ENCODE results near the gene ARRDC1.
A peak's percentile ranks its signal among the peaks of the same experiment; 100 is the strongest.

The ARRDC1 gene

DNA sequence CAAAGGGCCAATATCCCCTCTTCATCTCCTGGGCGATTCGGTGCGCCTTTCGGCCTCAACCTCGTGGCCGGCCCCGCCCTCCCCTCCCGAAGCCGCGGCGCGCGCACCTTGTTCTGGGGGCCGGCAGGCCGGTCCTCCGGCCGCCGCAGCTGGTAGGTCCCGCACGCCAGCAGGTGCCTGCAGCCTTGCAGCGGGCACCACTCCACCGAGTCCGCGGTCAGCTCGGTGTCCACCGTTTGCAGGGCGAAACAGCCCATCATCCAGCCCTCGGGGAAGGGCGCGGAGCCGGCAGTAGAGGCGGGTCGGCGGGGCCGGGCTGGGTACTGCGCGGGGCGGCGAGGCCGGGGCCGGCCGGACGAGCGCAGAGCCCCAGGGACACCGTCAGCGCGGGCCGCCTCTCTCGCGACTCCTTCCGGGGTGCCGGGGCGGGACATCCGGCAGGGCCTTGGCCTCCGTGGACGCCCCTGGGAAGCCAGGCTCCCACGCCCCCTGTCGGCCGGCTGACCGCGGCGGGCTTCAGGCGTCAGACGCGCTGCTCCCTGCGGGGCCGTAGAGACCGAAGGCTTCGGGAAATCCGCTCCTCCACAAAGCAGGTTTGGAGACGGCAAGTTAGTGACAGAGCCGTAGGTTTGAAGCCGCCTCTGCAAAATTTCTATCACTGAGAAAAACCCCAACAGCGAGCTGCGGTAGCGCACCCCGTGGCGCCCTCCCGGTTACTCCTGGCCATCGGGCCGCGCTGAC is 26.8 kb upstream of the ARRDC1 start, which contains the start of gene DPH7:
Gene DPH7 (minus strand): TSS at position 408 of the 741 bp plus-strand sequence. CDS start 148 bp downstream, at position 260.
- peak; percentile 99 for DNase-seq
- H3K4me3 ChIP-seq (ENCODE audit: low read depth, low read length), result peak within 1 kb of the TSS; percentile 89
- H3K4me1 ChIP-seq, result no peaks in the 10 kb centered on the region; the same call in 1 of the 2 replicates
- TF ChIP-seq, protein P1, sequence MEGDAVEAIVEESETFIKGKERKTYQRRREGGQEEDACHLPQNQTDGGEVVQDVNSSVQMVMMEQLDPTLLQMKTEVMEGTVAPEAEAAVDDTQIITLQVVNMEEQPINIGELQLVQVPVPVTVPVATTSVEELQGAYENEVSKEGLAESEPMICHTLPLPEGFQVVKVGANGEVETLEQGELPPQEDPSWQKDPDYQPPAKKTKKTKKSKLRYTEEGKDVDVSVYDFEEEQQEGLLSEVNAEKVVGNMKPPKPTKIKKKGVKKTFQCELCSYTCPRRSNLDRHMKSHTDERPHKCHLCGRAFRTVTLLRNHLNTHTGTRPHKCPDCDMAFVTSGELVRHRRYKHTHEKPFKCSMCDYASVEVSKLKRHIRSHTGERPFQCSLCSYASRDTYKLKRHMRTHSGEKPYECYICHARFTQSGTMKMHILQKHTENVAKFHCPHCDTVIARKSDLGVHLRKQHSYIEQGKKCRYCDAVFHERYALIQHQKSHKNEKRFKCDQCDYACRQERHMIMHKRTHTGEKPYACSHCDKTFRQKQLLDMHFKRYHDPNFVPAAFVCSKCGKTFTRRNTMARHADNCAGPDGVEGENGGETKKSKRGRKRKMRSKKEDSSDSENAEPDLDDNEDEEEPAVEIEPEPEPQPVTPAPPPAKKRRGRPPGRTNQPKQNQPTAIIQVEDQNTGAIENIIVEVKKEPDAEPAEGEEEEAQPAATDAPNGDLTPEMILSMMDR (IDR thresholded peaks at IDR 0.05; ENCODE audit: low read depth, low read length), result peak; percentile 83
- H3K36me3 ChIP-seq, result peaks cover 51% of the 10 kb centered on the region
- no peaks in the 10 kb centered on the region for H3K9me3 ChIP-seq
- H3K27me3 ChIP-seq, result no peaks in the 10 kb centered on the region

DNA sequence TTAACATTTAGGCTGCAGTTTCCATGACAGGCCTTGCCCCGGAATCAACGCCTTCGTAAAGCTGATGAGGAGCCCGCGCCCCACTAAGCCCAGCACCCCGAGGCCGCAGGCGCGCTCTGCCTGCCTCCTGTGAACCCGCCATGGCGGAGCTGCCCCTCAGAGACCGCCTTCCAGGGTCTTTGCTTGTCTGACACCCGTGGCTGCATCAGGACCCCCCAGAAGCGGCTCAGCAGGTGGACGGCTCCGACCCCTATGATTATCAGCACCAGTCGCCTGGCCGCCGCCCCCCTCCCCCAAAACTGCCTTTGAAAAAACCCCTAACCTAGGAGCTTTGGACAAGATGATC is 26.3 kb upstream of the ARRDC1 start:
- TF ChIP-seq, protein P1 (IDR thresholded peaks at IDR 0.05; ENCODE audit: low read depth, low read length), result no peak
- H3K4me3 ChIP-seq (ENCODE audit: low read depth, low read length), result peak overlapping the region; percentile 89
- H3K27me3 ChIP-seq, result no peaks in the 10 kb centered on the region
- no peaks in the 10 kb centered on the region for H3K9me3 ChIP-seq
- no peaks in the 10 kb centered on the region; the same call in 1 of the 2 replicates for H3K4me1 ChIP-seq
- no peak for DNase-seq
- H3K36me3 ChIP-seq, result peaks cover 49% of the 10 kb centered on the region

DNA sequence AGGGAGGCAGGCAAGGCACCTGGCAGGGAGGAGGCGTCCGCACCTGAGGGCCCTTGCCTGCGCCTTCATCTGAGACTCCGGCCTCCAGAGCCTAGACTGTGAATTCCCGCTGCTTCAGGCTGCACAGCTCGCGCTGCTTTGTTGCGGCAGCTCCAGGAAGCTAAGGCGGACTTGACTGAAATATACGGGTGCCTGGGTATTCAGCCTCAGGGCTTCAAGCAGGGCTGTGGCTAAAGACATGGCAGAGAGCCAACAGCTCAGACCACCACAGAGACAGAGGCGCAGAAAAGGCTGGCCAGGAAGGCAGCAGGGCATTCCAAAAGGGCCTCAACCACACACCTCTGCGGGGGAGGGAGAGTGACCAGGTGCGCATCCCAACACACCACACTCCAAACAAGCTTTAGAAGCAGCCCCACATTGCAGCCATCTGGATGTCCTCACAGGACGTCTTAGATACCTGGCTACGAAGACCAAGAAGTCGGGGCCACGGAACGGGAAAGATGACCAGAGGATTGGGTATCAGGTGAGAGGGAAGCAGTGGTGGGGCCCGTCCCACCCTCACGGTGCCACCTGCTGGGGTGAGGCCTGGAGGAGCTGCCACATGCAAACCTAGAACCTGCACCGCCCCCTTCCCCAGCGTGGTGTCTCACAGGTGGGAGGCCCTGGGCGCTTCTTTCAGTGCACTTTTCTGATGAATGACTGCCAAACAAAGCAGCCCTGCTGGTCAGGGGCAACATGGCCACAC is 25.1 kb upstream of the ARRDC1 start:
- Histone ChIP-seq H3K4me1 (no peaks in the 10 kb centered on the region; the same call in 1 of the 2 replicates), H3K4me3 (ENCODE audit: low read depth, low read length) (no peak overlapping the region), H3K27me3 (no peaks in the 10 kb centered on the region), H3K9me3 (no peaks in the 10 kb centered on the region), H3K36me3 (peaks cover 46% of the 10 kb centered on the region)
- DNase-seq, result peak; percentile 47
- TF ChIP-seq, protein P1 (IDR thresholded peaks at IDR 0.05; ENCODE audit: low read depth, low read length), result no peak

DNA sequence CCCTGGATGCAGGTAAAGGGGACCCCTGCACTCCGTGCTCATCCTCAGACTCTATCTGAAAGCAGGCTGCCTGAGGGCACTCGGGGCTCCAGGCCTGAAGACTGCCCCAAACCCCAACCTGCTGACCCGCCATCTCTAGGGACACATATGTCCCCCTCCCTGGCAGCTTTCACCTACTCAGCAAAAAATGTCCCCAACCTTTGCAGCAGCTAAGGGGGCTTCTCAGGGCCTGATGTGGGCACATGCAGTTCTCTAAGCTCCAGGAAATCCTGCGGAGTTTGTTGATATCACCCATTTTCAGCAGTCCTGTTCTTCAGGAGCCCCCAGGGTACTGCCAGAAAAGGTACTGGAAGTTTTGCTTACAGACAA is 24.5 kb upstream of the ARRDC1 start:
- H3K9me3 ChIP-seq, result no peaks in the 10 kb centered on the region
- no peak overlapping the region for H3K4me3 ChIP-seq (ENCODE audit: low read depth, low read length)
- TF ChIP-seq, protein P1 (IDR thresholded peaks at IDR 0.05; ENCODE audit: low read depth, low read length), result no peak
- no peaks in the 10 kb centered on the region; the same call in 1 of the 2 replicates for H3K4me1 ChIP-seq
- H3K27me3 ChIP-seq, result no peaks in the 10 kb centered on the region
- no peak for DNase-seq
- H3K36me3 ChIP-seq, result peaks cover 45% of the 10 kb centered on the region

DNA sequence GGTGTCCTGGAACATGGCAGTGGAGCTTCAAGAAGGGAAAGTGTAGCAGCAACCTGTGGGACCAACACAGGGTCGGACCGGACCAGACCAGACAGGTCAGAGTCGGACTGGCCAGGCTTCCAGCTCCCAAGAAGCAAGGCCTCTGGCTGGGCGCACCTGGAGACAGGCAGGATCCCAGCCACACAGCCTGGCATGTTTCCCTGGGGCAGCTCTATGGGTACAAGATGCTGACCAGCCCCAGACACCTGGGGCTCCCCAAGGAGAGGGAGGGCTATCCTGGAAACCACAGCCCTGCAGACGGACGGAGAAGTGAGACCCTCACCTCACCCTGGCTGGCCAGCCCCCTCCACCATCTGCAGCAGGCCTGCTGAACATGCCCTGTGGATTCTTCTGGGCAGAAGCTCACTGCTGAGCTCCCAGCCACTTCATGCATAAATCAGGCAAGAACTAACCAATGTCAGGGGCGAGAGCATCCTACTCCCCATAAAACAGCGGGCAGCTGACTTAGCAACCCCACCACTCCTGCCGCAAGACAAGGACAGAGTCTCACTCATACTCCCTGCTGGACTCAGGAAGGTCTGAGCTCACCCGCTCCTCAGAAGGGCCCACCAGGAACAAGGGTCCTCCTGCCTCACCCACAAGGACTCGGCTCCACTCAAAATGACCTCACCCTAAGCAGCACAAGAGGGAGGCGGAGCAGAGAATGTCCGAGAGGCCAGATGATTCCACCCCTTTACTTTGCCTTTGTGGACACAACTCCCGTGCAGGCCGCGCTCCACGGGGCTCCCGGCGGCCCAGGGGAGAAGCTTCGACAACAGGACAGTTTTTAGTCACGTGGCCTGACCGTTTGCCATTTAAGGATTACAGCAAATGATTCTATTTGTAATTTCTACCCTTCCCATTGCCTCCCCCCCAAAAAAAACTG is 23.9 kb upstream of the ARRDC1 start:
- DNase-seq, result no peak
- no peak overlapping the region for H3K4me3 ChIP-seq (ENCODE audit: low read depth, low read length)
- no peaks in the 10 kb centered on the region for H3K9me3 ChIP-seq
- TF ChIP-seq, protein P1 (IDR thresholded peaks at IDR 0.05; ENCODE audit: low read depth, low read length), result no peak
- H3K27me3 ChIP-seq, result no peaks in the 10 kb centered on the region
- H3K4me1 ChIP-seq, result no peaks in the 10 kb centered on the region; the same call in 1 of the 2 replicates
- H3K36me3 ChIP-seq, result peaks cover 41% of the 10 kb centered on the region
